ENCODE data around the gene COX15.

Gene COX15

DNA sequence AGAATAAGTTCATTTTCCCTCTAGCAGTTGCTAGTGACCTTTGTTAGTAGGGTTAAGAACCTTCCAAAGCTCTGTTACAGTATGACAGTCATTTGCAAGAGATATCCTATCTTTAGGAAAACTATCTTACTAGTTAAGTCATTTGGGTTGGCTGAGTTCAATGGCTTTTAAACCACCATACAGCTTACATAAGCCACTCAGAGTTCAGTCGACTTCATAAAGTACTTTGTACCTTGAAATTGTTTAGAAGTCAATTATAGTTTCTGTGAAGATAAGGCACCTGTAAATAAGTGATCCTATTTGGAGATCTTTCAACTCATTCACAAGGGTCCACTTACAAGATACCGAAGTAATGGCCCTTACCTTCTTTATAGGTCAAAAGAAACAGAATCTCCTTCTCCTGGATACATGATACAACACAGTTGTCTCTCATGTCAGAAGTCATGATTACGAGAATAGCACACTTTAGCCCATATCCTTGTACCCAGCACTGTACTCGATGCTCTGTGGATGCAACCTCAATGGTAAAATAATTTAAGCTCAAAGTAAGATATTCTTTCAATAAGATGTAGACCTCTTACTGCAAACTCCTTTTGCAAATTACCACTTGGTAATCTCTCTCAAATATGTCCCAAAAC is 38.6 kb upstream of the COX15 start:
- H3K27me3 ChIP-seq (ENCODE audit: insufficient read depth, low read depth) = no peaks in the 10 kb centered on the region
- no peaks in the 10 kb centered on the region for H3K4me1 ChIP-seq (ENCODE audit: low read depth, poor library complexity, severe bottlenecking)
- H3K4me2 ChIP-seq = no peak overlapping the region
- H4K20me1 ChIP-seq (ENCODE audit: insufficient read depth) = no peaks in the 10 kb centered on the region
- TF ChIP-seq, protein P1, sequence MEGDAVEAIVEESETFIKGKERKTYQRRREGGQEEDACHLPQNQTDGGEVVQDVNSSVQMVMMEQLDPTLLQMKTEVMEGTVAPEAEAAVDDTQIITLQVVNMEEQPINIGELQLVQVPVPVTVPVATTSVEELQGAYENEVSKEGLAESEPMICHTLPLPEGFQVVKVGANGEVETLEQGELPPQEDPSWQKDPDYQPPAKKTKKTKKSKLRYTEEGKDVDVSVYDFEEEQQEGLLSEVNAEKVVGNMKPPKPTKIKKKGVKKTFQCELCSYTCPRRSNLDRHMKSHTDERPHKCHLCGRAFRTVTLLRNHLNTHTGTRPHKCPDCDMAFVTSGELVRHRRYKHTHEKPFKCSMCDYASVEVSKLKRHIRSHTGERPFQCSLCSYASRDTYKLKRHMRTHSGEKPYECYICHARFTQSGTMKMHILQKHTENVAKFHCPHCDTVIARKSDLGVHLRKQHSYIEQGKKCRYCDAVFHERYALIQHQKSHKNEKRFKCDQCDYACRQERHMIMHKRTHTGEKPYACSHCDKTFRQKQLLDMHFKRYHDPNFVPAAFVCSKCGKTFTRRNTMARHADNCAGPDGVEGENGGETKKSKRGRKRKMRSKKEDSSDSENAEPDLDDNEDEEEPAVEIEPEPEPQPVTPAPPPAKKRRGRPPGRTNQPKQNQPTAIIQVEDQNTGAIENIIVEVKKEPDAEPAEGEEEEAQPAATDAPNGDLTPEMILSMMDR (conservative IDR thresholded peaks at IDR 0.05; ENCODE audit: low read depth, low read length) = no peak
- no peak overlapping the region for H3K4me3 ChIP-seq (IDR thresholded peaks at IDR 0.05; ENCODE audit: insufficient read depth, low read depth, low read length)
- no peak overlapping the region for H2AFZ ChIP-seq (ENCODE audit: low read depth)
- no peaks in the 10 kb centered on the region for H3K79me2 ChIP-seq (ENCODE audit: insufficient read depth, low read depth)
- no peaks in the 10 kb centered on the region for H3K36me3 ChIP-seq (ENCODE audit: insufficient read depth)
- no peak overlapping the region for H3K9ac ChIP-seq
- H3K27ac ChIP-seq = no peak overlapping the region

DNA sequence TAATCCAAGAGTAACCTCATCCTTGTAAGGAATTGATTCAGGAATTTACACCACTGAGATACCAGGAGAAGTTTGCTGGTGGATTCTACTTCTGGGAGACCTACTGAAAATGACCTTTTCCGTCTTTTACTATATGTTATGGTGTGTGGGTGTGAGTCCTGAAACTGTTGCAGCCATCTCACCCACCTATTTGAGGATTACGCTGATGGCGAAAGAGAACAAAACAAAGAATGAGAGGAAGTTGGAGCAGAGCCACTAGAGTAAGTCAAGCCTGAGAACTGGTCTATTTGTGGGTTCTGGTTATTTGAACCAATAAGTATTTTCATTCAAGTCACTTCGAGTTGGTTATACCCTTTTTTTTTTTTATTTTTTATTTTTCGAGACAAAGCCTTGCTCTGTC is 37.8 kb upstream of the COX15 start:
- Histone ChIP-seq H3K4me2 (no peak overlapping the region), H3K36me3 (ENCODE audit: insufficient read depth) (no peaks in the 10 kb centered on the region), H3K4me3 (IDR thresholded peaks at IDR 0.05; ENCODE audit: insufficient read depth, low read depth, low read length) (no peak overlapping the region), H3K4me1 (ENCODE audit: low read depth, poor library complexity, severe bottlenecking) (no peaks in the 10 kb centered on the region), H3K27ac (no peak overlapping the region), H3K27me3 (ENCODE audit: insufficient read depth, low read depth) (no peaks in the 10 kb centered on the region), H4K20me1 (ENCODE audit: insufficient read depth) (no peaks in the 10 kb centered on the region), H3K79me2 (ENCODE audit: insufficient read depth, low read depth) (no peaks in the 10 kb centered on the region), H2AFZ (ENCODE audit: low read depth) (no peak overlapping the region), H3K9ac (no peak overlapping the region)
- TF ChIP-seq, protein P1 (conservative IDR thresholded peaks at IDR 0.05; ENCODE audit: low read depth, low read length) = no peak

DNA sequence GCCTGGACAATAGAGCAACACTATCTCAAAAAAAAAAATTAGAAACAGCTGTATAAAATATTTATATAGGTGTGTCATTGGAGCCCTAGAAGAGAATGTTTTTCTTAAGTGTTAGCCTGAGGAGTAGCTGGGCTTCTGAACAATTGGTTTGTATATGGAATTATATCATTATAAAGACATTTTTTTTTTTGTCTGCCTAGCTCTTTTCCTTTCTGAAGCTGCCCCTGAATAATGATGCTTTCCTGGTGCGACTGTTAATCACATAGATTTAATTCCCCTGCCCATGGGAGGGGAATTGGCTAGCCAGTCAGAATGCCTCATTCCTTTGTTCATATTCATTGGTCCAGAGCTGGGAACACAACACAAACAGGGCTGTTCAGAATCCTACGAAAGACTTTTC is 36.6 kb upstream of the COX15 start:
- Histone ChIP-seq H3K27me3 (ENCODE audit: insufficient read depth, low read depth) (no peaks in the 10 kb centered on the region), H3K9ac (no peak overlapping the region), H2AFZ (ENCODE audit: low read depth) (no peak overlapping the region), H4K20me1 (ENCODE audit: insufficient read depth) (no peaks in the 10 kb centered on the region), H3K4me3 (IDR thresholded peaks at IDR 0.05; ENCODE audit: insufficient read depth, low read depth, low read length) (no peak overlapping the region), H3K36me3 (ENCODE audit: insufficient read depth) (no peaks in the 10 kb centered on the region), H3K27ac (no peak overlapping the region), H3K4me1 (ENCODE audit: low read depth, poor library complexity, severe bottlenecking) (no peaks in the 10 kb centered on the region), H3K4me2 (no peak overlapping the region), H3K79me2 (ENCODE audit: insufficient read depth, low read depth) (no peaks in the 10 kb centered on the region)
- TF ChIP-seq, protein P1 (conservative IDR thresholded peaks at IDR 0.05; ENCODE audit: low read depth, low read length) = no peak

DNA sequence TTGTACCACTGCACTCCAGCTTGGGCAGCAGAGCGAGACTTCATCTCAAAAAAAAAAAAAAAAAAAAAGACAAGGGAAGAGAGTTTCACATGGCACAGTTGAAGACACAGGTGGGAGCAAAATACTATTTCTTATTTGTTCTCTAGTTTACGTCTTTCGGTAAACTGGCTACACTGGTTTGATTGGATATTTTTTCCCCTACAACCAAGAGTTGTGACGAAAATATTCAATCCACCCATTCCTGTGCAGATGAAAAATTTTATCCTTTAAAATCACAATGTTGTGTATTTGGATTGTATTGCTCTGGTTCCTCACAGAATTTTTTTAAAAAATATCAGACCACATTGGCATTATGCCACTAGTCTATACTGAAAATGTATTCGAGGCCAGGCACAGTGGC is 36.0 kb upstream of the COX15 start:
- no peak overlapping the region for H3K4me2 ChIP-seq
- no peaks in the 10 kb centered on the region for H3K4me1 ChIP-seq (ENCODE audit: low read depth, poor library complexity, severe bottlenecking)
- TF ChIP-seq, protein P1 (conservative IDR thresholded peaks at IDR 0.05; ENCODE audit: low read depth, low read length) = no peak
- no peak overlapping the region for H3K9ac ChIP-seq
- no peaks in the 10 kb centered on the region for H3K27me3 ChIP-seq (ENCODE audit: insufficient read depth, low read depth)
- H3K79me2 ChIP-seq (ENCODE audit: insufficient read depth, low read depth) = no peaks in the 10 kb centered on the region
- no peak overlapping the region for H3K27ac ChIP-seq
- H4K20me1 ChIP-seq (ENCODE audit: insufficient read depth) = no peaks in the 10 kb centered on the region
- H3K36me3 ChIP-seq (ENCODE audit: insufficient read depth) = no peaks in the 10 kb centered on the region
- H3K4me3 ChIP-seq (IDR thresholded peaks at IDR 0.05; ENCODE audit: insufficient read depth, low read depth, low read length) = no peak overlapping the region
- H2AFZ ChIP-seq (ENCODE audit: low read depth) = no peak overlapping the region
